CD4-positive, alpha-beta T cell (primary cell): Measurements from ENCODE around the gene FAM151A. TPM values are rescaled to one million over a fixed set of nuclear protein-coding genes. Genes with fewer than 3 reads are reported as not detected.

Source experiments
- ATAC-seq: fragments of 200-7000 bp; cut with Tn5 transposase; one replicate; pipeline ENCODE4 v1.10.0; 2022; ENCODE audit warnings: mild to moderate bottlenecking; ENCODE audit not compliant: poor library complexity
- CTCF ChIA-PET: fragments of 350-600 bp; sonication (Branson Sonifier 250); formaldehyde crosslinking; loops from one replicate; lab custom pipeline; 2021; ENCODE audit warnings: antibody characterized with exemption, inconsistent platforms; lab: Charles Lee
- POLR2A ChIA-PET: fragments of 350-600 bp; sonication (Branson Sonifier 250); formaldehyde crosslinking; loops from one replicate; lab custom pipeline; 2021; ENCODE audit warnings: antibody characterized with exemption, inconsistent platforms; lab: Charles Lee
- DNase-seq, 14 experiments: peaks; one replicate each; pipeline ENCODE4 v3.0.0-alpha.2; 2013 to 2020; ENCODE audit warnings: mixed read lengths in 2 of 14
- H3K27ac ChIP-seq, 2 donors: one replicate each; pipeline versions ENCODE4 v1.5.1 to v1.7.0; 2013; ENCODE audit warnings: low read length in 2 of 2, low read depth in 1 of 2, mild to moderate bottlenecking in 1 of 2
- H3K27me3 ChIP-seq, 2 experiments: 1 replicate in 1 of 2; 2 replicates in 1 of 2; pipeline versions ENCODE4 v1.6.1 to v1.7.0; 2013; ENCODE audit warnings: low read length in 2 of 2, control low read depth in 1 of 2, mild to moderate bottlenecking in 1 of 2, moderate library complexity in 1 of 2; ENCODE audit not compliant: insufficient read depth in 2 of 2, control insufficient read depth in 1 of 2
- H3K36me3 ChIP-seq: one replicate; pipeline ENCODE4 v1.6.1; 2013; ENCODE audit warnings: low read length, control low read depth; ENCODE audit not compliant: insufficient read depth
- H3K4me1 ChIP-seq: one replicate; pipeline ENCODE4 v1.6.1; 2013; ENCODE audit warnings: low read length, control low read depth; ENCODE audit not compliant: insufficient read depth
- H3K4me3 ChIP-seq: one replicate; pipeline ENCODE4 v1.5.1; 2013; ENCODE audit warnings: mild to moderate bottlenecking, low read length, moderate library complexity
- H3K9me3 ChIP-seq, 2 experiments: 1 replicate in 1 of 2; 2 replicates in 1 of 2; pipeline versions ENCODE4 v1.6.1 to v1.7.0; 2013; ENCODE audit warnings: low read length in 2 of 2, mild to moderate bottlenecking in 2 of 2, control low read depth in 1 of 2, moderate library complexity in 1 of 2; ENCODE audit not compliant: control insufficient read depth in 1 of 2, insufficient read depth in 1 of 2
- H3K27ac Mint-ChIP-seq: one replicate; pipeline ENCODE4 v1.8.0; 2020; ENCODE audit warnings: mixed read lengths
- H3K27me3 Mint-ChIP-seq: one replicate; pipeline ENCODE4 v1.8.0; 2021; ENCODE audit warnings: mixed read lengths
- H3K36me3 Mint-ChIP-seq: one replicate; pipeline ENCODE4 v1.8.0; 2021; ENCODE audit warnings: low read depth, mixed read lengths
- H3K4me1 Mint-ChIP-seq: one replicate; pipeline ENCODE4 v1.8.0; 2021; ENCODE audit warnings: low read depth, mixed read lengths
- H3K4me3 Mint-ChIP-seq: one replicate; pipeline ENCODE4 v1.8.0; 2020; ENCODE audit warnings: mild to moderate bottlenecking, mixed read lengths
- H3K9me3 Mint-ChIP-seq: one replicate; pipeline ENCODE4 v1.8.0; 2020; ENCODE audit warnings: mixed read lengths
- intact Hi-C, 2 experiments: fragments of 100-400 bp; cut with DNase I in 1 of 2; cut with micrococcal nuclease in 1 of 2; formaldehyde crosslinking; loops; one replicate each; pipeline versions ENCODE4 v1.15.1 to v1.9.0; 2023 to 2025; cut with DNase I, micrococcal nuclease
- total RNA-seq, 174 experiments: library from RNA in 2 of 174; stranded (reverse) in 2 of 174; gene quantifications; one replicate each; pipeline ENCODE4 v1.2.3 and lab custom pipeline; 2021 to 2026
- TF ChIP-seq, protein P1 (sequence below): fragments of 200-600 bp; IDR thresholded peaks from one replicate; pipeline ENCODE4 v1.8.0; 2022; ENCODE audit warnings: antibody characterized with exemption, mild to moderate bottlenecking

Gene FAM151A
- total RNA-seq, 2 experiments from 2014 or later = not detected

DNA sequence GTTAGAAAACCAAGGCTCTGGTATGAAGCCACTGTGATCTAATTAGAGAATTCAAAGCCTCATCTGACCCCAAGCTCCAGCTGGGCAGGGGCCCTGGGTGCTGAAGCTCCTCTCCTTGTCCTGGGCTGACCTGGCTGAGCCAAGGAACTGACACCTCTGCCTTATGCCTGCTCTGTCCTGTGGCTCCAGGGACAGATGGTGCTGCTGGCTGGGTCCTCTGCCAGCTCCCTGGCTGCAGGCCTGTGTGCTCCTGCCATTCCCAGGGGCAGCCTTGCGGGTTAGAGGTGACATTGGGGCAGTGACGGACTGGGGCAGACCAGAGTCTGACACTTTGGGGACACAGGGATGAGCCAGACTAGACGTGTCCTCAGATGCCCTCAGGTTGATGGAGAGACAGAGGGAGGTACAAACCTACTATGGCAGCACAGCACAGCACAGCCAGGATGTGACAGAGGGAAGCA lies 63.5 kb downstream of the FAM151A start:
- intact Hi-C loops = no loop called here
- Histone ChIP-seq H3K27me3 (peaks cover 0 to 2% of the 10 kb centered on the region in 2 experiments), H3K4me1 (peaks cover 3% of the 10 kb centered on the region), H3K4me3 (no peak overlapping the region), H3K27ac (no peak overlapping the region), H3K9me3 (no peaks in the 10 kb centered on the region), H3K36me3 (no peaks in the 10 kb centered on the region)
- DNase-seq (no peak), ATAC-seq (no peak)
- TF ChIP-seq, protein P1, sequence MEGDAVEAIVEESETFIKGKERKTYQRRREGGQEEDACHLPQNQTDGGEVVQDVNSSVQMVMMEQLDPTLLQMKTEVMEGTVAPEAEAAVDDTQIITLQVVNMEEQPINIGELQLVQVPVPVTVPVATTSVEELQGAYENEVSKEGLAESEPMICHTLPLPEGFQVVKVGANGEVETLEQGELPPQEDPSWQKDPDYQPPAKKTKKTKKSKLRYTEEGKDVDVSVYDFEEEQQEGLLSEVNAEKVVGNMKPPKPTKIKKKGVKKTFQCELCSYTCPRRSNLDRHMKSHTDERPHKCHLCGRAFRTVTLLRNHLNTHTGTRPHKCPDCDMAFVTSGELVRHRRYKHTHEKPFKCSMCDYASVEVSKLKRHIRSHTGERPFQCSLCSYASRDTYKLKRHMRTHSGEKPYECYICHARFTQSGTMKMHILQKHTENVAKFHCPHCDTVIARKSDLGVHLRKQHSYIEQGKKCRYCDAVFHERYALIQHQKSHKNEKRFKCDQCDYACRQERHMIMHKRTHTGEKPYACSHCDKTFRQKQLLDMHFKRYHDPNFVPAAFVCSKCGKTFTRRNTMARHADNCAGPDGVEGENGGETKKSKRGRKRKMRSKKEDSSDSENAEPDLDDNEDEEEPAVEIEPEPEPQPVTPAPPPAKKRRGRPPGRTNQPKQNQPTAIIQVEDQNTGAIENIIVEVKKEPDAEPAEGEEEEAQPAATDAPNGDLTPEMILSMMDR = no peak
- Mint-ChIP-seq H3K9me3 (peaks cover 3% of the 10 kb centered on the region), H3K27me3 (no peaks in the 10 kb centered on the region), H3K36me3 (no peaks in the 10 kb centered on the region), H3K4me3 (no peak overlapping the region), H3K27ac (no peak overlapping the region), H3K4me1 (no peaks in the 10 kb centered on the region)
- CTCF ChIA-PET = no interaction called here
- POLR2A ChIA-PET = no interaction called here

Other genes with a start within 250 kb of the FAM151A start
- gene SSBP3, start 217.1 kb downstream of the FAM151A start, total RNA-seq = 10 to 100 TPM; 50.6 to 52.4 TPM
- gene ACOT11, start 75.3 kb downstream of the FAM151A start, total RNA-seq = under 1 TPM; 0.50 to 0.91 TPM
- gene MROH7, start 18.3 kb upstream of the FAM151A start, total RNA-seq = under 1 TPM; 0.14 to 0.19 TPM
- 1 to 10 TPM; 7.3 to 7.6 TPM for gene TTC4, start 92.3 kb upstream of the FAM151A start, total RNA-seq
- gene PARS2, start 141.0 kb upstream of the FAM151A start, total RNA-seq = not detected
- gene TTC22, start 177.8 kb upstream of the FAM151A start, total RNA-seq = 1 to 10 TPM; 4.4 to 4.5 TPM